SK-N-SH treated with all-trans-retinoic acid at 6 μM for 48 hours (cell line): ENCODE results near the gene POLR2C.

Experiments
- BACH2 ChIP-seq: fragments of 250-450 bp; sonication (Bioruptor Pico); IDR thresholded peaks from 2 replicates; pipeline ENCODE4 v1.9.0; 2021; ENCODE audit warnings: mild to moderate bottlenecking, borderline replicate concordance
- CREB5 ChIP-seq: fragments of 250-450 bp; sonication (Bioruptor Pico); IDR thresholded peaks from 2 replicates; pipeline ENCODE4 v1.5.1; 2020; ENCODE audit warnings: low read depth, mild to moderate bottlenecking, moderate library complexity
- ESRRG ChIP-seq: fragments of 250-450 bp; sonication (Bioruptor Pico); IDR thresholded peaks from 2 replicates; pipeline ENCODE4 v1.6.1; 2021; ENCODE audit warnings: mild to moderate bottlenecking
- GLIS3 ChIP-seq: fragments of 250-450 bp; sonication (Bioruptor Pico); IDR thresholded peaks from 2 replicates; pipeline ENCODE4 v1.5.0; 2020; ENCODE audit warnings: mild to moderate bottlenecking, moderate library complexity
- PATZ1 ChIP-seq: fragments of 250-450 bp; sonication (Bioruptor Pico); IDR thresholded peaks from 2 replicates; pipeline ENCODE4 v1.8.0; 2020; ENCODE audit warnings: mild to moderate bottlenecking, moderate library complexity, borderline replicate concordance
- POU6F1 ChIP-seq: fragments of 250-450 bp; sonication (Bioruptor Pico); IDR thresholded peaks from 2 replicates; pipeline ENCODE4 v1.8.0; 2021; ENCODE audit warnings: low read depth, mild to moderate bottlenecking, moderate library complexity, borderline replicate concordance
- TCF4 ChIP-seq: fragments of 250-450 bp; sonication (Bioruptor Pico); IDR thresholded peaks from 2 replicates; pipeline ENCODE4 v1.8.0; 2021; ENCODE audit warnings: mild to moderate bottlenecking, moderate library complexity, borderline replicate concordance
- TOX ChIP-seq: fragments of 250-450 bp; sonication (Bioruptor Pico); IDR thresholded peaks from 2 replicates; pipeline ENCODE4 v1.8.0; 2021; ENCODE audit warnings: mild to moderate bottlenecking, moderate library complexity, borderline replicate concordance
- ZC3H10 ChIP-seq: fragments of 250-450 bp; sonication (Bioruptor Pico); IDR thresholded peaks from 2 replicates; pipeline ENCODE4 v1.5.1; 2021; ENCODE audit warnings: mild to moderate bottlenecking, moderate library complexity
- ZFP3 ChIP-seq: fragments of 250-450 bp; sonication (Bioruptor Pico); IDR thresholded peaks from 2 replicates; pipeline ENCODE4 v1.5.0; 2020; ENCODE audit warnings: mild to moderate bottlenecking, moderate library complexity
- ZFP30 ChIP-seq: fragments of 450-650 bp; formaldehyde crosslinking; IDR thresholded peaks from 2 replicates; pipeline ENCODE4 v1.5.0; 2022; ENCODE audit warnings: mild to moderate bottlenecking, moderate library complexity
- ZNF565 ChIP-seq: fragments of 450-650 bp; formaldehyde crosslinking; conservative IDR thresholded peaks from 2 replicates; pipeline ENCODE4 v1.5.0; 2020; ENCODE audit warnings: low read depth, mild to moderate bottlenecking, moderate library complexity
- ZNF70 ChIP-seq: fragments of 450-650 bp; formaldehyde crosslinking; IDR thresholded peaks from 2 replicates; pipeline ENCODE4 v1.5.0; 2020; ENCODE audit warnings: mild to moderate bottlenecking, moderate library complexity
- ZNF8 ChIP-seq: fragments of 450-650 bp; formaldehyde crosslinking; IDR thresholded peaks from 2 replicates; pipeline ENCODE4 v1.5.0; 2020; ENCODE audit warnings: mild to moderate bottlenecking, moderate library complexity

GRCh38 chr16:57502048-57502775 lies 39.7 kb downstream of the POLR2C start:
- TF ChIP-seq ZNF565 (CRISPR knock-in tag) (no peak), TCF4 (CRISPR knock-in tag) (no peak), PATZ1 (CRISPR knock-in tag) (no peak), ZFP30 (no peak), ZNF70 (CRISPR knock-in tag) (no peak), BACH2 (CRISPR knock-in tag) (no peak), ZC3H10 (CRISPR knock-in tag) (no peak), POU6F1 (CRISPR knock-in tag) (no peak), GLIS3 (CRISPR knock-in tag) (no peak), CREB5 (CRISPR knock-in tag) (no peak), TOX (CRISPR knock-in tag) (no peak), ZNF8 (CRISPR knock-in tag) (no peak), ZFP3 (CRISPR knock-in tag) (no peak), ESRRG (no peak)
